Hindlimb muscle (tissue), 1 donor: Measurements from ENCODE around the gene ACTRT2. TPM values are rescaled to one million over a fixed set of nuclear protein-coding genes. Genes with fewer than 3 reads are reported as not detected.

Source experiments
- DNase-seq: peaks from one replicate; pipeline ENCODE4 v3.0.0-alpha.2; 2013
- polyA plus RNA-seq: library from polyadenylated mRNA; unstranded; fragments of 120-200 nt; gene quantifications from one replicate; pipeline ENCODE4 v1.2.1, GENCODE V29; 2013; ENCODE audit not compliant: insufficient read length

Gene ACTRT2
- not detected for polyA plus RNA-seq

GRCh38 chr1:3021233-3021671 is at the start of gene ACTRT2:
ACTRT2 (plus strand) TSS chr1:3021467; CDS start chr1:3021687, 220 bp downstream.
- no peak for DNase-seq

- no peak for DNase-seq
Observed at GRCh38 chr1:2971609-2972008, 49.7 kb upstream of the ACTRT2 start.

DNA sequence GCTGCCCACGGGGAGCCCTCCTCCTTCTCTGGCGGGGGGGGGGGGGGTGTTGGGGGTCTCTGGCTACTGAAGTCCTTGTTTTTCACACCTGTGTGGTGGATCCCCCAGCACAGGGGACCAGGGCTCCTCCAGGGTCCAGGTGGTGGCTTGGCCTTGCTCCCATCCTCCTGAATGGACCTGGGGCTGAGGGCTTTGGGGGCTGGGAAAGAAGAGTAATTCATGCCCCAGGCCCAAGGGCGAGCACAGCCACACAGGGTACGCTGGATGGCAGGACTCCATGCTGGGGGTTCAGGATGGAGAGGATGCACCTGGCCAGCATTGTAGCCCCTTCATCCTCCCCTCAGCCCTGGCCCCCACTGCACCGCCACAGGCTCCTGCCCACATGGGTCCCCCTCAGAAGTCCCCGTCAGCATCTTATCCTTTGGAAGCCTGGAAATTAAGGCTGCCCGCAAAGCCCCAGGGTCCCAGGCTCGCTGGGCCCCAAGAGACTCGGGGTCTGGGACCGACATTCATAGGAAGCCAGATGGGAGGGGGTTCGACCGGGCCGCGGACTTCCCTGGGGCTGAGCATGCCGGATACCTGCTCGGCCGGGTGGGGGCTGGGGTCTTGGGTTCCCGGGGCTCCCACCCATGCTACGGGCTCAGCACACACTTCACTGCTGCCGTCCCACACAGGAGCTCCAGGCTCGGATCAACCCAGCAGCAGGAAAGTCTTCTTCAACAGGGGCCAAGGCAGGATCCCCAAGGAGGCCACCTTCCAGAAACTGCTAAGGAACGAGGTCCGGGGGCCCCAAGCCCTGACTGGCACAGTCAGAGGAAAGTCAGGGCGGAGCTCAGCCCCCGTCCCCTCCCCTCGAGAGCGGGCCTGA is 49.0 kb upstream of the ACTRT2 start:
- DNase-seq, result no peak

DNA sequence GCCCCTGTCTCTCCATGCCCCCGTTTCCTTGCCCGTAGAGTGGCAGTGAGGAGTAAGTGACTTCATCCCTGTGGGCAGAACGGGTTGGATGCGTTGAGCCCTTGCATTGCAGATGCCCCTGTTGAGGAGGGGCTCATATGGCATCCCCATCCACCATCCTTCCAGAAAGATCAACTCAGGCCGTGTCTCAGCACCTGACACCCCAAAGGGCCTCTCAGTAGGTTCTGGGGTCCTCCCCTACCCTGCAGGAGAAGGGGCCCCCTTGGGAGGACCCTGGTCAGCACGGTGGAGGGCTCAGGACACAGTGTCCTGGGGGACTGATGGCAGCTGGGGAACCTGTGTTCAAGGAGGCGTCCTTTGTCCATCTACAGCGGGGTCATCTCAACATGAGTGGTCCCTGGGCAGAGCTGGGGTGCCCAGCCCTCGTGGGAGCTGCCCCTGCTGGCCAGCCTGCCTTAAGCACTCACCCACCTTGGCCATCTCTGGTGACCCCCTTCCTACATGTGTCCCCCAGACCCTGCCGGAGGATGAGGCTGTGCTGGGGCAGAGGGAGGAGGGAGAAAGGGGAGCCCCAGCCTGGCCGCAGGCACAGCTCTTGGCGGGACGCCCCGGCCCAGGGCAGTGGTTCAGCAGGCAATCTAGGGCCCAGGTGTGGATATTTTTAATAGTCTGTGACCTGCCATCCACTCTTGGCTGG is 48.2 kb upstream of the ACTRT2 start:
- no peak for DNase-seq

DNA sequence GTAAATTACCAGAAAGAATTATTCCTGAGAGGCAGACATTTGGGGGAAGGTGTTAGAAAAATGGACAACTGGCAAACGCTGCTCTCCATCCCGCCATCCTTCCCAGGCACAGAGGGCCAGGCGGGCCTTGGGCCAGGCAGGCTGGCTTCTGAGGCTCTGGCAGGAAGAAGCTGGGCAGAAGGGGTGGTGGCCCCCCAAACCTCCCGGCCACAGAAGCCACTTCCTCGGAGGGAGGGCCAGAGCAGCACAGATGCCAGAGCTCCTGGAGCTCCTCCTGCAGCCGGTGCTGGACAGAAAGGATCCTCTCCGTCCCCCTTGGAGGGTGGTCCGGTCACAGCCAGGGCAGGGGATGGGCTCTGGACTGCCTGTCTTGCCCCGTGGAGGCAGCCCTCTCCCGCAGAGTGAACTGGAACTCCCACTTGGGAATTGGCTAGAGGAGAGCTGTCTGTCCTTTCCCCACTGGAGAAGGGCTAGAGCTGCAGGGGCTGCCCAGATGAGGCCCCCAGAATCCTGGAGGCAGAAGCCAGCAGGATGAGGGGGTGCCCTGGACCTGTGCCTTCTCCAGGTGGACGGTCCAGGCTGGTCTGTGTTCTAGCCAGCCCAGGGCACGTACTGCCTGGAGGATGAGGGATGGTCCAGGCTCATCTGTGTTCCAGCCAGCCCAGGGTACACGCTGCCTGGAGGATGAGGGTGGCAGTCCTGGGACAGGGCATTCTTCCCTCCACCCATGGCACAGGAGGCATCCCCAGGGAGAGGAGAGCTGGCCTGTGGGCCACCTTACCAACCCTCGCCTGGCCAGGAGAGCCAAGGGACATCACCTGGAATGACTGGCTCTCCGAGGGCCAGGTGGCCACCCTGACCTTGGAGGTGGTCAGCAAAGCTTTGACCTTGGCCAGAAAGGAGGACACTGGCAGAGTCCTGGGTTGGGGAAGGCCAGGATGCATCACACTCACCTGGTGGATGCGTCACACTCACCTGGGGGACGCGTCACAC is 47.4 kb upstream of the ACTRT2 start:
- DNase-seq, result no peak

DNA sequence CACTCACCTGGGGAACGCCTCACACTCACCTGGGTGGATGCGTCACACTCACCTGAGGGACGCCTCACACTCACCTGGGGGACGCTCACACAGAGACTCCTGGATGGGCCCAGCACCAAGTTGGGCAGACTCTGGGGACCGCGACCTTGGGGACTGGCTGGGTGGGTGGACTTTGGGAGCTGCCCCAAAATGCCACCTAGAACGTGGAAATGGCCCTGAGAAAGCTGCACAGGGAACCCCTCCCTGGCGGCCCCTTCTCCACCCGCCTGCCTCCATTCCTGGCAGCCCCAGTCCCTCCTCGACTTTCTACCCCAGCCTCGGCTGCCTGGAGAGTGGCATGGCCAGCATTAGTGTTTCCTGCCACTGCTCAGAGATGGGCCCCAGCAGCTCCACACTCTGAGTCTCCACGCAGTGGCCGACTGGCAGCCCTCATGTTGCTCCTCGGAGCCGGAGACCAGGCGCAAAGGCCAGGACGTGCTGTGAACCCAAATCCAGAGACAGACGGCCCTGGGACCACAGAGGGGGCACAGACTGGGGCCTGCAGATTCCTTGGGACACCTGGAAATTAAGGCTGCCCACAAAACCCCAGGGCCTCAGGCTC is 46.5 kb upstream of the ACTRT2 start:
- no peak for DNase-seq

GRCh38 chr1:2975466-2976179 is 45.6 kb upstream of the ACTRT2 start:
- DNase-seq, result no peak

GRCh38 chr1:2976180-2976562 is 45.1 kb upstream of the ACTRT2 start:
- DNase-seq, result no peak

DNA sequence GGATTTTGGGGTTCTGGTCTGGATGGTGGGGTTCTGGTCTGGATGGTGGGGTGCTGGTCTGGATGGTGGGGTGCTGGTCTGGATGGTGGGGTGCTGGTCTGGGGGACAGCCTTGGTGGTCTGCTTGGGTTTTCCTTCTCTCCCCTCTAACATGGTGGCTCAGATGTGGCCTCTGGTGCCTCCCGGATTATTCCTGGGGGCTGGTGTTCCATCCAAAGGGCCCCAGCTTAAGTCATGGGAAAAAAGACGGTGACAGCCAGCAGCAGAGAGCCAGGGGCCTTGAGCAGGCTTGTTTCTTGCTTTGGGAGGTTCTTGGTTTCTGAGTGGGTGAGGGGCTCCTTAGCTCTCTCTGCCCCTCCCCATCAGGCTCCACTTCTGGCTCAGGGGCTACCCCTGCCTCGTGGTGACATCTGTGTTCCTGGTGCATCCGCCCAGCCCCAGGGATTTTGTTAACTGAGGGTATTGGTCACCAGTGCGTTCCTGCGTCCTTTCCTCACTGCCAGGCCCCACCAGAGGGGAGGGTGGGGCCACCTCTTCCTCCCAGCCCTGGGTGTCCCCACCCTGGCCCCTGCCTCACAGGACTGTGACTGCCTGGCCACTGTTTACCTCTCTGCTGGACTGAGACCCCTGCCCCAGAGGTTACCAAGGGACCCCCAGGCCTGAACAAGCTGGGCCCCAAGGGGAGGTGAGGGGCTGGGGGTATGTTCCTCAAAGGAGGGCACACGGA is 43.2 kb upstream of the ACTRT2 start:
- no peak for DNase-seq

- DNase-seq, result no peak
Observed at GRCh38 chr1:2978691-2979190, 42.5 kb upstream of the ACTRT2 start.

DNA sequence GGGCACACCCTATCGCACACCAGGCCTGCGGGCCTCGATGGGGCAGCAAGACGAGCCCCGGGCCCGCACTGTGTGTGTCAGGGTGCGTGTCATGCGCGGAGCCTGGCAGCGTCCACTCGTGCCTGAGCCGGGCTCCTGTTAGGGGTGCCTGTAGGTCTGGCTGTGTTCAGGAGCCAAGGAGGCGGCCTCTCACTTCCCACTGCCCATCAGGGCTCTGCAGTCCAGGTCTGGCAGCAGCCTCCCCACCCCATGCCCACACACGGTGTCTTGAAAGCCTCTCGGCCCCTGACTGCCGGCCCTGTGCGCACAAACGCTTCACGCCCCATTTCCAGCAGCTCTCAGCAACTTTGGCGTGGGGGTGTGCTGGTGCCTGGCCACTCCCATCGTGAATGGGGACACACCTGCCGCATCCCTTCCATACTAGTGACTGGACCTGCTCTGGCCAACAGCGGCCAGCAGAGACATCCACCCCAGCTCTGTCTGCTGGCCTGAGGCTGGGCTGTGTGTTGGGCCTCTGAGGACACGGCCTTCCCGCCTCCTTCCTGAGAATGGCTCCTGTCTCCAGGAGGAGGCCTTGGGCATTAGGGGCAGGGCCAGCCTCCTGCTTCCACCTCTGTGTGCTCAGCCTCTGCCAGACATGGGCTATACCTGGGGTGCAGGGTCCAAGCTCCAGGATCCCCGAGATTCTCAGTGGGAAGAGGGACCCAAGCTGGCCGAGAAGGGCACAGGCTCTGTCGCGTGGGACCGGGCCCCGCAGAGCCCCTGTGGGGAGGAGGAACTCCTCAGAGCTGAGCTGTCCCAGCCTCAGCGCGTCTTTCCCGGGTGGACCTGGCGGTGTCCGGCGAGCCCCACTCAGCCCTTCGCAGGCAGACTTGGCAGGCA is 41.8 kb upstream of the ACTRT2 start:
- no peak for DNase-seq

DNA sequence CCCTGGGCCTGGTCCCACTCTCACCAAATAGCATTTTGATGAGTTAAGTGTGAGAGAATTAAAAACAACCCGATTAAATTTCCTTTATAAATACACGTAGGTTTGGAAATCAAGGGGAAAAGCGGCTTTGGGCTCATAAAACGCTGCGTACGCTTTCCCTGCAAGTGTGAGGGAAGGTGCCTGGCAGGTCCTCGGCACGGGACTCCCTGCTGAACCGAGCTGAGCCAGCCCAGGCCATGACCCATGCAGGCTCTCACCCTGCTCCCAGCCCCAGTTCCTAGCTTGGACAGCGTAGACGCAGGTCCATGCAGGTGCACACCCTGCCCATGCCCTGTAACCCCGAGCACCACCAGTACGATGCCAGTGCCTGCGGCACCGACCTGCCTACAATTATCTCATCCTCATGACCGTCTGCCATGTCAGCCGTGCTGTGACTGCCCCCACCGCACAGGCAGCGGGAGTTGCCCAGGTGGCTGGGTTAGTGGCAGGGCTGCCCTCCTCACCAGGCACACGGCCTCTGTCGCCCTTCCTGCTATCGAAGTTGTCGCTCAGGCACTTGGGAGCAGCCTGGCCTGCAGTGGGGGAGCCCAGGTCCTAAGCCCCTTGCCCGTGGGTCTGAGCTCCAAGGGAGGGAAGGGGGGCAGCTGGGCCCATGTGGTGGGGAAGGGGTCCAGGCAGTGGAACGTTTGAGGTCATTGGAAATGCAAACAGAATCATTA is 41.0 kb upstream of the ACTRT2 start:
- no peak for DNase-seq

DNA sequence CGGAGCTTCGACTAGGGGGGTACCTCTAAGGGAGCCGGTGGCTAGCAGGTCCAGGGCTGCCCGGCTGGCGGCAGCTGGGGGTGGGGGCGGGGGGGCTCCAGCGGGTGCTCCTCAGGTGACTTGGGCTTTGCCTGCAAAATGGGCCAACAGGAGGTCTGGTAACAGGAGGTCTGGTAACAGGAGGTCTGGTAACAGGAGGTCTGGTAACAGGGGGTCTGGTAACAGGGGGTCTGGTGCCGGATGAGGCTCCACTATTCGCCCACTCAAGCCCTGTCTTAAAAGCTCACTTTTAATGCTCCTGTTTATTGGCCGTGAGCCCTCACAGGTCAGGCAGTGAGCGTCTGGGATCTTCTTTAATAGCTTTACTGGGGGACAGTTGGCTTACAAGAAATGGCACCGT is 40.4 kb upstream of the ACTRT2 start:
- no peak for DNase-seq

- DNase-seq, result no peak
Observed at GRCh38 chr1:2981388-2981787, 39.9 kb upstream of the ACTRT2 start.

GRCh38 chr1:2981981-2982614 is 39.2 kb upstream of the ACTRT2 start:
- DNase-seq, result no peak

- DNase-seq, result no peak
Observed at GRCh38 chr1:2982615-2983318, 38.5 kb upstream of the ACTRT2 start.

GRCh38 chr1:2983319-2983705 is 38.0 kb upstream of the ACTRT2 start:
- DNase-seq, result no peak
